KG1 (cell line): ENCODE measurements around the gene SLC25A30.
"Not testable (repeated sequence)": the region's sequence is repeated elsewhere in the genome, so short reads cannot be mapped to it uniquely, and the experiment has no call there.

Source experiments
- DNase-seq: peaks from one replicate; lab custom pipeline; 2025; lab: John Stamatoyannopoulos, UW

The SLC25A30 gene

GRCh38 chr13:45391926-45392325 lies 26.2 kb downstream of the SLC25A30 start:
- DNase-seq: no peak

DNA sequence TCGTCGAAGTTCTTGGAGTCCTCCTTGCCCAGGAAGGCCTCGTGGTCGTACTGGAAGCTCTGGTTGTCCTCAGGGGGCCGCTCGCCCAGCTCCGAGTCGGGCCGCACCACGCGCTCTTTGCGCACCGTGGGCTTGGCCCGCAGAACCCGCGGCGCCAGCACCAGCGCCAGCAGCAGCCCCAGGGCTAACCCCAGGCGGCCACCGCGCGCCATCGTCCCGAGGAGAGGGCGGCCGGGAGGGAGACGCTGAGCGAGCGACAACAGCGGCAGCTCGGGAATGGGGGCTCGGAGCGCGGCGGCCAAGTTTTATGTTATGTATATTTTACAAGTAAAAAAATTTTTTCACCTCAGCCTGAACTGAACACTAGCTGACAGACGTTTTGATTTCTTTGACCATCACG lies 27.0 kb downstream of the SLC25A30 start:
- not testable (repeated sequence) for DNase-seq

GRCh38 chr13:45390348-45390747 lies 27.8 kb downstream of the SLC25A30 start:
- DNase-seq: not testable (repeated sequence)

DNA sequence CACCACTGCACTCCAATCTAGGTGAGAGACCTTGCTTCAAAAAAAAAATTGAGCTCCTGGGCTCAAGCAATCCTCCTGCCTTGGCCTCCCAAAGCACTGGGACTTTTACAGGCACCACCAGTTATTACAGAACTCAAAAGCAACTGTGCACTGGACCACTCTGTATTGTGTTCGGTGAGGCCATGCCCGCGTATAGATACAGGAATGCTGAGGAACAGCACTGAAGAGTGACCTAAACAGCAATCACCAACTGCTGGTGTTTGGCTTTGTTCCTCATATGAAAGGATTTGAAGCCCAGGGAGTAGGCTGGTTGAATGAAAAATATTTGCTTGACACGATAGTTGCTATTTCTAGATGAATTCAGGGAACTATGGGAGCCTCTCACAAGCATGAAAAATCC lies 29.5 kb downstream of the SLC25A30 start:
- DNase-seq: no peak

- DNase-seq: not testable (repeated sequence)
These were observed 31.1 kb downstream of the SLC25A30 start for GRCh38 chr13:45386892-45387575.

DNA sequence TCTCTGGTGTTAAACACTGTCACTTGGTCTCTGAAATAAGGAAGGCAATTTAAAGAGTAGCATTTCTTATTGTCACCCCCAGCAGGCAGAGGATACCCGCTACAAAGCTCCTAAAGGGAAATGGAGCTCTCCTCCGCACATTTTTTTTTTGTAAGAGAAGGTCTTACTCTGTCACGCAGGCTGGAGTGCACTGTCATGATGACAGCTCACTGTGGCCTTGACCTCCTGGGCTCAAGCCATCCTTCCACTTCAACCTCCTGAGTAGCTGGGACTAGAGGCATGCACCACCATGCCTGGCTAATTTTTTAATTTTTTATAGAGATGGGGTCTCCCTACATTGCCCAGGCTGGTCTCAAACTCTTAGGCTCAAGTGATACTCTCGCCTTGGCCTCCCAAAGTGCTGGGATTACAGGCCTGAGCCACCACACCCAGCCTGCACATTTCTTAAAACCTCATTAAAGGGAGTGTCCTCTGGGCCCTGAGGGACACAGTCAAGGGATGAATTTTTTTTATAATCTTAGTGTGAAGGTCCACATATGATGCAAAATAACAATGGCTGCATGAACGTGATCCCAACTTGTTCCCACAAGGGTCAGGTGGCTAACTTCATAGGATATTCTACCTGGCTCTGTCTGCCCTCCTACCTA lies 32.1 kb downstream of the SLC25A30 start:
- no peak for DNase-seq

GRCh38 chr13:45385320-45385719 lies 32.9 kb downstream of the SLC25A30 start:
- DNase-seq: no peak

- DNase-seq: no peak
These were observed 33.5 kb downstream of the SLC25A30 start for GRCh38 chr13:45384474-45385174.

GRCh38 chr13:45382739-45383138 lies 35.4 kb downstream of the SLC25A30 start:
- not testable (repeated sequence) for DNase-seq

GRCh38 chr13:45381196-45381595 lies 37.0 kb downstream of the SLC25A30 start:
- DNase-seq: no peak

GRCh38 chr13:45380708-45381107 lies 37.5 kb downstream of the SLC25A30 start:
- DNase-seq: not testable (repeated sequence)

GRCh38 chr13:45379516-45379915 lies 38.7 kb downstream of the SLC25A30 start:
- not testable (repeated sequence) for DNase-seq

DNA sequence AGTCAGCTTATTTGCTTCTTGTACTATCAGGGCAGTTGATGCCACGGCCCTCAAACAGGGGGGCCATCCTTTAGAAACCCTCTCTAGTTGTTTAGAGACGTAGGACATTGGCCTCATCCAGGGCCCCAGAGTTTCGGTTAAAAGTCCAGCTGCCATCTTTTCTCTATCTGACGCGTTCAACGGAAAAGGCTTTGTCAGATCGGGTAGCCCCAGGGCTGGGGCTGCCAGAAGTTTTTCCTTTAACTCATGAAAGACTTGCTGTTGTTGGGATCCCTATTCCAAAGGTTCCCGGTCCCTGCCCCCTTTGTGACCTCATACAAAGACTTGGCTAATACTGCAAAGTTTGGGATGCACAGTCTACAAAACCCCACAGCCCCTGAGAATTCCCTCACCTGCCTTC lies 39.4 kb downstream of the SLC25A30 start:
- not testable (repeated sequence) for DNase-seq

DNA sequence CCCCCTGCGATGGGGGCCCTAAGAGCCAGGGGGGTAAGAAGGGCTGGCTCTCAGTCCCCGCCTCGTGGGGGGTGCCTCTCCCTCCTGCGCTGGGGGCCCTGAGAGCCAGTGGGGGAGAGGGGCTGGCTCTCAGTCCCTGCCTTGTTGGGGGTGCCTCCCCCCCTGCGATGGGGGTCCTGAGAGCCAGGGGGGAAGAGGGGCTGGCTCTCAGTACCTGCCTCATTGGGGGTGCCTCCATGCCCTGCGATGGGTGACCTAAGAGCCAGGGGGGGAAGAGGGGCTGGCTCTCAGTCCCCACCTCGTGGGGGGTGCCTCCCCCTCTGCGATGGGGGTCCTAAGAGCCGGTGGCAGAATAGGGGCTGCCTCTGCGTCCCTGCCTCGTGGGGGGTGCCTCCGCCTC lies 40.9 kb downstream of the SLC25A30 start:
- DNase-seq: not testable (repeated sequence)

DNA sequence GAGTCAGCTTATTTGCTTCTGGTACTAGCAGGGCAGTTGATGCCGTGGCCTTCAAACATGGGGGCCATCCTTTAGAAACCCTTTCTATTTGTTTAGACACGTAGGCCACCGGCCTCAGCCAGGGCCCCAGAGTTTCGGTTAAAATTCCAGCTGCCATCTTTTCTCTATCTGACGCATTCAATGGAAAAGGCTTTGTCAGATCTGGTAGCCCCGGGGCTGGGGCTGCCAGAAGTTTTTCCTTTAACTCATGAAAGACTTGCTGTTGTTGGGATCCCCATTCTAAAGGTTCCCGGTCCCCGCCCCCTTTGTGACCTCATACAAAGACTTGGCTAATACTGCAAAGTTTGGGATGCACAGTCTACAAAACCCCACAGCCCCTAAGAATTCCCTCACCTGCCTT lies 41.5 kb downstream of the SLC25A30 start:
- not testable (repeated sequence) for DNase-seq

GRCh38 chr13:45374917-45375316 lies 43.3 kb downstream of the SLC25A30 start:
- DNase-seq: no peak

DNA sequence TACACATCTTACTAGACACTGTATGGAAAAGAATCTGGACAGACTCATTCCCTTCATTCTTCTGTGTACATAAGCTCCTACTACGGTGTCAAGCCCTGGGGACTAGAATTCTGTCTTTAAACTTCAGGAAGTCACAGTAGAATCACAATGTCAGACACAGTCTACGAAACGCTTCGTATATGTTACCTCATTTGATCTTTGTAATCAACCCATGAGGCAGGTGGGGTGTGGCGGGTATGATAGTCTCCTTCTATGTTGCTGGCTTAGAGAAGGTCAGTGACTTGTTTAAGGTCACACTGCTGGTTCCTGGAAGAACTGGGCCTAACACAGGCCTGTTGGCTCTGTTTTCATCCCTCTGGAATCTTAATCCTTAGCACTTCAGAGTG lies 45.0 kb downstream of the SLC25A30 start:
- DNase-seq: no peak

DNA sequence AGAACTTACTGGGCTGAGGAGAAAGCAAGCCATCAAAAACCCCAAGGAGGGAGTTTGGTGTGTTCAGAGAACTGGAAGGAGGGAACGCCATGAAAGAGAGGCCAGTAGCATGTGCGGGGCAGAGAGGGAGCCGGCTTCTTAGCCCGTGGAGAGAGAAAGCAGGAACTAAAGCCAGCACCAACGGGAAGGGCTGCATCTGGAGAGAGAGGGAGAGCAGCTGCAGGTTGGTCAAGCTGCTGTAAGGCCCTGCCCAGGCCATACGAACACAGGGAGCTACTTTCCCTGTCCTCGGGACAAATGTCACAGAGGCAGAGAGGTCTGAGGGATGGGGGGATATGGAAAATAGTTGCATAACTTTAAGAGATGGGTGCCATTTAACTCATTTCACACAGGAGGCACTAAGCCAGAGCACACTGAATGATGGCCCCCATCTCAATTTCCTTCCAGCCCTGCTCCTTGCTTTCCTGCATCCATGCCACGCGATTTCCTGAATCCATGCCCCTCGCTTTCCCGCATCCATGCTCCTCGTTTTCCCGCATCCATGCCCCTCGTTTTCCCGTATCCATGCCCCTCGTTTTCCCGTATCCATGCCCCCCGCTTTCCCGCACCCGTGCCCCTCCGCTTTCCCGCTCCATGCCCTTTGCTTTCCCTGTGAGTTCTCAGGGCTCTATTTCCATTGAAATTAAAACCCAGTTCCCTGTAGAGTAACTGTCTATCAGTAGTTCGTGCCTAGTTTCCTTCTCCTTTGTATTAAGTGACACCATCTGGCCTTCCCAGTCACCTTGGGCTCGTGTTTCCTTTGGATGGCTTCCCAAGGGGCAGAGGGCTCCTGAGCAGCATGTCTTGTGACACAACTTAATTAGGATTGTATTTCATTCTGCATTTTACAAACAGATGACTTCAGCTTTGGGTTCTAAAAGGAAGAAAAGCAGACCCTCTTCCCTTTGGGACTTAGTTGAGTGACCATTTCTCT lies 45.7 kb downstream of the SLC25A30 start:
- no peak for DNase-seq

DNA sequence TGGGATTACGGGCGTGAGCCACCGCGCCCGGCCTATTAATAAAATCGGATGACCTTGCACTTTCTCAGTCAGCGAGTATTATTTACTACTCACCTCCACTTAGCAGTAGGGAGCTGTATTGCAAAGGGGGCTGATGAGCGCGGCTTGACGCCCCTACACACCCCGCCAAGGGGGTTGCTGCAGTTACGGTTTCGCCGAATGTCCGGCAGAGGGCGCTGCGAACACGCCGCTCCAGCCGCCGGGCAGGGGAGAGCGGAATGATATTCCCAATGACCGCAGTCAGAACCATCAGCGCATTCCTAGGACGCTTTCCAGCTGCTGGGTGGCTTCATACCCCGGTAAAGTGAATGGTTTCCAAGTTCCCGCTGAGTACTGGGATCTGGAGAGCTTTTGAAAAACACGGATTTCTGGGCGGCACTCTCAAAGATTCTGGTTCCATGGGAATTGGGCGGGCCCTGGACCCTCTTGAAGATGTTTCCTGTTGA lies 47.2 kb downstream of the SLC25A30 start:
- DNase-seq: no peak

DNA sequence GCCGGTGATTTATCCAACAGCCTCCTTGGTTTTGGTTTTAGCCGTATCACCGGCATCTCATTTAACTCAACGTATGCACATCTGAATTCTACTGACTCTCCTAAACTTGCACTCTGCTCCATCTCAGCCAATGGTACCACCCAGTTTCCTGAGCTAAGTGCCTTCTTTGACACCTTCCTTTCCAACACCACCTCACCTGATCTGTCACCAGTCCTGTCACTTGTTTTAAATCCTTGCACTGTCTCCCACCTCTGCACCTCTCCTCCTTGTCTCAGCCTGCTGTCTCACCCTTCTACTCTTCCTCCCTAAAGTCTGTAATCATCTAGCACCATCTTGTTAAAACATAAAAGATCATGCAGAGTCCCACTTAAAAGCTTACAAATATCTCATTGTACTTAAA lies 49.1 kb downstream of the SLC25A30 start:
- DNase-seq: no peak

DNA sequence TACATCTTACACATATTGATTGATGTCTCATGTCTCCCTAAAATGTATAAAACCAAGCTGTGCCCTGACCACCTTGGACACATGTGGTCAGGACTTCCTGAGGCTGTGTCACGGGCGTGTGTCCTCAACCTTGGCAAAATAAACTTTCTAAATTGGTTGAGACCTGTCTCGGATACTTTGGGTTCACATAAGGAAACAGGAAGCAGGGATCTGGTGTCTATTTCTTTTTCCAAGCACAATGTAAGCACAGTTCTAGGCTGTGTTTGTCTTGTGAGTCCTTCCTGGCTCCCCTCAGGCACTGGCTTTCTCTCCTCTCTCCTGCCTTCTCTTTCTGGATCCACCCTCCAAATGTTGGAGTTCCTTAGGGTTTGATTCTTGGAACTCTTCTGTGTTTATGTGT lies 49.6 kb downstream of the SLC25A30 start:
- DNase-seq: no peak

DNA sequence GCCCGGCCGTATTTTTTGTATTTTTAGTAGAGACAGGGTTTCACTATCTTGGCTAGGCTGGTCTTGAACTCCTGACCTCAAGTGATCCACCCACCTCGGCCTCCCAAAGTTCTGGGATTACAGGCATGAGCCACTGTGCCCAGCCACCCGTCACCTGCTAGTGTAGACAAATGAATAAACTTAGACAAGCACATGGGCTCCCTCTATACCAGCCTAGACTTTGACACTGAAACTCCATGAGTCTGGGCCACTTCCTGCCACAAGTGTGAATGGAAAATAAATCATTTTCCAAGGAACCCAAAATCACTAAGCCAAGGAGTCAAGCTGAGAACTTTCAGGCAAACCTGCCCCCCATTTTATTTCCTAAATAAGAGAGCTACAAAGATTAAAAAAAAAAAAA lies 50.2 kb downstream of the SLC25A30 start:
- no peak for DNase-seq
